Loucy (cell line): ENCODE data around the gene CEP83.
"Not testable (repeated sequence)": the region's sequence is repeated elsewhere in the genome, so short reads cannot be mapped to it uniquely, and the experiment has no call there.

Experiments
- CTCF ChIP-seq: fragments of 200-600 bp; sonication (generic); conservative IDR thresholded peaks from 2 replicates; pipeline ENCODE4 v1.5.1; 2014; ENCODE audit warnings: mild to moderate bottlenecking, antibody characterized with exemption, low read length
- EZH2phosphoT487 ChIP-seq: fragments of 200-600 bp; IDR thresholded peaks from 2 replicates; pipeline ENCODE4 v1.6.1; 2018; ENCODE audit warnings: antibody characterized with exemption, mild to moderate bottlenecking, moderate library complexity, borderline replicate concordance

DNA sequence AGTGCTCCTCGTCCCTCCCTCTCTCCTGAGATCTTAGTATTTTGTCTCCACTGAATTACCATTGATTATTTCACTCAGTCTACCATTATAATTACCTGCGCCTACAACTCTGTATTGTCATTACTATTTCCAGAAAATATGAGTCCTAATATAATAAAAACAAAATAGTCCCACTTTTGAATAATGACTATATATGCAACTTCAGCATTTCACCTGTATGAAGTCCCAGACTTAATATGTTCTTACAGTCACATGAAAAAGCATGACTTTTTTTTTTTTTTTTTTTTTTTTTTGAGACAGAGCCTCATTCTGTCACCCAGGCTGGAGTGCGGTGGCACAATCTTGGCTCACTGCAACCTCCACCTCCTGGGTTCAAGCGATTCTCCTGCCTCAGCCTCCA lies 63.7 kb downstream of the CEP83 start:
- TF ChIP-seq CTCF, EZH2phosphoT487: not testable (repeated sequence)
